Thymus (tissue), 11 donors: Measurements from ENCODE around the gene NDUFA5. TPM values are rescaled to one million over a fixed set of nuclear protein-coding genes. Genes with fewer than 3 reads are reported as not detected.
"Not testable (repeated sequence)": the region's sequence is repeated elsewhere in the genome, so short reads cannot be mapped to it uniquely, and the experiment has no call there.

Experiments
- DNase-seq, 9 donors: peaks; one replicate each; pipeline ENCODE4 v3.0.0-alpha.2; 2013; ENCODE audit warnings: low spot score in 9 of 9, low read depth in 6 of 9, missing footprints in 1 of 9
- H3K27ac ChIP-seq, 2 donors: one replicate each; pipeline ENCODE4 v1.5.1; 2013; ENCODE audit warnings: control low read depth in 1 of 2, low read depth in 1 of 2, low read length in 1 of 2, mild to moderate bottlenecking in 1 of 2, moderate library complexity in 1 of 2
- H3K27me3 ChIP-seq, 2 donors: one replicate each; pipeline ENCODE4 v1.5.1; 2013; ENCODE audit warnings: low read length in 1 of 2; ENCODE audit not compliant: control insufficient read depth in 2 of 2, insufficient read depth in 1 of 2
- H3K36me3 ChIP-seq, 2 donors: one replicate each; pipeline ENCODE4 v1.5.1; 2013; ENCODE audit warnings: low read length in 1 of 2, mild to moderate bottlenecking in 1 of 2, moderate library complexity in 1 of 2; ENCODE audit not compliant: control insufficient read depth in 2 of 2, insufficient read depth in 2 of 2
- H3K4me1 ChIP-seq, 2 donors: one replicate each; pipeline ENCODE4 v1.5.1; 2013; ENCODE audit warnings: low read length in 2 of 2; ENCODE audit not compliant: control insufficient read depth in 2 of 2, insufficient read depth in 2 of 2
- H3K4me3 ChIP-seq, 2 donors: one replicate each; pipeline ENCODE4 v1.5.1; 2013; ENCODE audit warnings: low read length in 2 of 2, control low read depth in 1 of 2, mild to moderate bottlenecking in 1 of 2
- H3K9me3 ChIP-seq, 2 donors: one replicate each; pipeline ENCODE4 v1.5.1; 2013; ENCODE audit warnings: low read length in 1 of 2, mild to moderate bottlenecking in 1 of 2; ENCODE audit not compliant: control insufficient read depth in 2 of 2, insufficient read depth in 1 of 2
- WGBS: extraction: QIAGEN DNeasy Blood & Tissue Kit; methylation state at CpG from one replicate; pipeline ENCODE4 v1.1.7; 2013; 5-methylcytosine and 5-hydroxymethylcytosine counted together
- polyA plus RNA-seq: library from polyadenylated mRNA; stranded (reverse); fragments of 200-250 nt; gene quantifications from one replicate; pipeline ENCODE4 v1.2.3, GENCODE V29; 2013
- total RNA-seq: library from RNA; stranded (reverse); fragments of 120-200 nt; gene quantifications from one replicate; pipeline ENCODE4 v1.2.4, GENCODE V29; 2013
- donor health status: healthy.

The NDUFA5 gene
- total and polyA plus RNA-seq, 2 donors: 73.5 to 146 TPM

DNA sequence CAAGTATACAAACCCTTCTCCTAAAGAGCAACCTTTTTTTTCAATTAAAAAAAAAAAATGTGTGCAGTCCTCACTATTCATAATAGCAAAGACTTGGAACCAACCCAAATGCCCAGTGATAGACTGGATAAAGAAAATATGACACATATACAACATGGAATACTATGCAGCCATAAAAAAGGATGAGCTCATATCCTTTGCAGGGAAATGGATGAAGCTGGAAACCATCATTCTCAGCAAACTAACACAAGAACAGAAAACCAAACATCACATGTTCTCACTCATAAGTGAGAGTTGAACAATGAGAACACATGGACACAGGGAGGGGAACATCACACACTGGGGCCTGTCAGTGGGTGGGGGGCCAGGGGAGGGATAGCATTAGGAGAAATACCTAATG is 5.5 kb downstream of the NDUFA5 start:
- H3K4me1 ChIP-seq, H3K4me3 ChIP-seq, H3K9me3 ChIP-seq, H3K27ac ChIP-seq, H3K27me3 ChIP-seq, DNase-seq: not testable (repeated sequence)
- peaks cover 8 to 30% of the 10 kb centered on the region in 2 donors for H3K36me3 ChIP-seq

GRCh38 chr7:123548406-123548805 is 9.2 kb downstream of the NDUFA5 start:
- no peak for DNase-seq
- Histone ChIP-seq H3K4me3 (no peak overlapping the region), H3K4me1 (no peaks in the 10 kb centered on the region), H3K9me3 (no peaks in the 10 kb centered on the region), H3K36me3 (peaks cover 8 to 32% of the 10 kb centered on the region in 2 donors), H3K27me3 (no peaks in the 10 kb centered on the region), H3K27ac (no peak overlapping the region)
- WGBS: 99% methylated on average over 1 of the region's 1 CpG

DNA sequence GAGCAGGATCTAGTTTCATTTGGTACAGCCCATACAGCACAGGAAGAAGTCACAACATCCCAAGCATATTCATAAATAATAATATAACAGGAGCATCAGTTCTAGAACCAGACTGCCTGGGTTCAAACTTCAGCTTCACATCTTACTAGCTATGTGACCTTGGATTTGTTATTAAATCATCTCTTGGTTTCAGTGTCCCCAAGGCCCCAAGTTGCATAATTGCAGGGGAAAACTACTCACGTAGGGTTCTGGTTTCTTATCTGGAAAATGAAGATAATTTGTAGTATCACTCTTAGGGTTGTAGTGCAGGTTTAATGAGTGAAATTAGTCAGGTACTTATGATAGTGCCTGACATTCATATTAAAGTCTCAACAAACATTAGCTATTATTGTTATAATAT is 17.7 kb downstream of the NDUFA5 start:
- no peak for DNase-seq
- 99% methylated on average over 1 of the region's 1 CpG for WGBS
- Histone ChIP-seq H3K27me3 (no peaks in the 10 kb centered on the region), H3K4me3 (no peak overlapping the region), H3K36me3 (peaks cover 0 to 3% of the 10 kb centered on the region in 2 donors), H3K4me1 (peaks cover 0 to 6% of the 10 kb centered on the region in 2 donors), H3K9me3 (no peaks in the 10 kb centered on the region), H3K27ac (no peak overlapping the region)

GRCh38 chr7:123538897-123539296 is 18.7 kb downstream of the NDUFA5 start:
- peaks cover 5 to 6% of the 10 kb centered on the region in 2 donors for H3K27me3 ChIP-seq
- H3K9me3 ChIP-seq: no peaks in the 10 kb centered on the region
- H3K27ac ChIP-seq: no peak overlapping the region
- DNase-seq: no peak
- H3K4me1 ChIP-seq: peaks cover 5 to 10% of the 10 kb centered on the region in 2 donors
- 96% methylated on average over 1 of the region's 1 CpG for WGBS
- no peak overlapping the region for H3K4me3 ChIP-seq
- H3K36me3 ChIP-seq: peaks cover 0 to 3% of the 10 kb centered on the region in 2 donors

- Histone ChIP-seq H3K36me3 (peaks cover 0 to 2% of the 10 kb centered on the region in 2 donors), H3K4me1 (peaks cover 5 to 10% of the 10 kb centered on the region in 2 donors), H3K9me3 (no peaks in the 10 kb centered on the region), H3K27me3 (peaks cover 9 to 12% of the 10 kb centered on the region in 2 donors), H3K4me3 (no peak overlapping the region), H3K27ac (no peak overlapping the region)
- DNase-seq: no peak
- WGBS: 78% methylated on average over 7 of the region's 7 CpGs
Observed at GRCh38 chr7:123538189-123538714, 19.4 kb downstream of the NDUFA5 start.

DNA sequence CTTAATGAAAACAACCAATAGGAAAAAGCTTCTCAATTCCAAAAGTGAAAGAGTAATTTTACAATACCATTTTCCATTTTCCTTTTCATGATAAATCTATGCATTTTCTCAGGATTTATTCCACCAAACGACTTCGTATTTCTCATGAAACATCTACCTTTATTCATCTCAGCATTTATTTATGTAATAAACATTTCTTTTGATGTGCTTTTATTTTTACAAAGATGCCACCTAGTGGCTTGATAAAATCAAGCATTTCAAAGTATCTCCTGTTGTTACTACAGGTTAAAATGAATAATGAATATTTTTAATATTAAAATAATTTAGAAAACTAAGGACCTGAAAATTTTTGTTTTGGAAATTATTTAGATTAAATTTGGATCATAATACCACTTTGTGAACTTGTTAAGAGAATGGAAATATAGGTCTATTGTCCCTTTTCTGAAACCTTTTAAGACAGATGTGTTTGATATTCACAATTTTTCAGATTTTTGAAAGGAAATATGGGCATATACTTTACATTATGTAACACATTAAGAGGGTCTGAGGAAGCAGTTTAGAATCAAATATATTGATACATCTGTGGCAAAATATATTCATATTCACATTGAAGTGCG is 20.5 kb downstream of the NDUFA5 start:
- Histone ChIP-seq H3K27ac (no peak overlapping the region), H3K4me1 (peaks cover 5 to 10% of the 10 kb centered on the region in 2 donors), H3K36me3 (no peaks in the 10 kb centered on the region), H3K27me3 (peaks cover 11 to 24% of the 10 kb centered on the region in 2 donors), H3K9me3 (no peaks in the 10 kb centered on the region), H3K4me3 (no peak overlapping the region)
- DNase-seq: peak in 1 of 9 donors; percentile 38
- 73% methylated on average over 3 of the region's 3 CpGs for WGBS

- H3K4me1 ChIP-seq: peaks cover 5 to 10% of the 10 kb centered on the region in 2 donors
- DNase-seq: no peak
- H3K36me3 ChIP-seq: no peaks in the 10 kb centered on the region
- H3K9me3 ChIP-seq: no peaks in the 10 kb centered on the region
- peak overlapping the region; percentile 68 to 74 for H3K4me3 ChIP-seq
- 95% methylated on average over 12 of the region's 12 CpGs for WGBS
- H3K27ac ChIP-seq: no peak overlapping the region
- peaks cover 14 to 30% of the 10 kb centered on the region in 2 donors for H3K27me3 ChIP-seq
Observed at GRCh38 chr7:123535517-123535916, 22.1 kb downstream of the NDUFA5 start.

DNA sequence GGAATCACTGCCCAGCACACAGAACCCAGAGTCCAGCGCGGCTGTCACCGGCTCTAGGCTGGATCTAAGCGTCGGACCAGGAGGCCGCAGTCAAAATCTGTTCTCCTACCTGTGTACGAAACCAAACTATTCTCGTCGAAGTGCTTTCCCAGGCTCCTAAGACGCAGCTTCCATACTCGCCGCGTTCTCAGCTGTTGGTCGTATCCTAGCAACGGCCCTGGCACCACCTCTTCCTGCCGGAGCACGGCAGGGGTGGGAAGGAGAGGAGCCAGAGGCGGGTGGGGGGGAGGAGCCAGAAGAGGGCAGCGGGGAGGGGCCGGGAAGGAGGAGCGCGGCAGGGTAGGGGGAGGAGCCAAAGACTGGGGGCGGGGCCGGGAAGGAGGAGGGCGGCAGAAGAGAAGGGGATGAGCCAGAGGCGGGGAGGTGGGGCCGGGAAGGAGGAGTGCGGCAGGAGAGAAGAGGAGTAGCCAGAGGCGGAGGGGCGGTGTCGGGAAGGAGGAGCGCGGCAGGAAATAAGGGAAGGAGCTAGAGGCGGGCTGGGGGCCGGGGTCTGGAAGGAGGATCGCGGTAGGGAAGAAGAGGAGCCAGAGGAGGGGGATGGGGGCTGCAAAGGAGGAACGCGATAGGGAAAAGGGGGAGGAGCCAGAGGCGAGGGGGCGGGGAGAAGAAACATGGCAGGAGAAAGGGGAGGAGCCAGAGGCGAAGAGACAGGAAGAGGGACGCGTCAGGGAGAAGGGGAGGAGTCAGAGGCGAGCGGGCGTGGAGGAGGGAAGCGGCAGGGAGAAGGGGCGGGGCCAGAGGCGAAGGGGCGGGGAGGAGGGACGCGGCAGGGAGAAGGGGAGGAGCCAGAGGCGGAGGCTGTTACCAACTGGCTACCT is 23.0 kb downstream of the NDUFA5 start, which contains the start of gene IQUB:
Gene IQUB (minus strand): TSS at position 213 of the 878 bp plus-strand sequence. CDS start 22,255 bp downstream, outside the sequence.
- H3K27ac ChIP-seq: peak within 1 kb of the TSS; percentile 77 to 80
- H3K27me3 ChIP-seq: peaks cover 14 to 34% of the 10 kb centered on the region in 2 donors
- peak within 1 kb of the TSS; percentile 68 to 74 for H3K4me3 ChIP-seq
- peaks cover 5 to 10% of the 10 kb centered on the region in 2 donors for H3K4me1 ChIP-seq
- H3K9me3 ChIP-seq: no peaks in the 10 kb centered on the region
- H3K36me3 ChIP-seq: no peaks in the 10 kb centered on the region
- peak; percentile 86 to 96 (median 91) for DNase-seq
- under 1% methylated on average over 54 of the region's 54 CpGs for WGBS

DNA sequence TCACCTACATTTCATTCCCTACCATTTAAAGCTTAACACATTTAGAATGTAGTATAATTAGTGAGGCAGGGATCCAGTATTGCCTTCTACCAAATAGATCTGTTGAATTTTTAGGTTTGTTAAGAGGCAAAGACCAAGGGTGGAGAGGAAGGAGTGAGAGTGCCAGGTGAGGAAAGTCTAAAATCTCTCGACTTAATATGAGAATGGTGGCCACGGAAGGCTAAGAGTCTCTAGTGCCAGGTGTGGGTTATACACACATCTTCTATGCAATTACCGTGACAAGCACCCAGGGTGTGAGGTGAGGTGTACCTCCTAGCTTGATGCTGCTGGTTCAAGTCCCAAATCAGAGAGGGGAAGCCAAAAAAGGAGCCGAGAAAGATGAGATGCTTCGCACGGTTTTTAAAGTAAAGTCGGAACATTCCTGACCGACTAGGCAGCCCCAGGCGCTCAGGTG is 23.7 kb downstream of the NDUFA5 start:
- Histone ChIP-seq H3K36me3 (no peaks in the 10 kb centered on the region), H3K4me3 (peak overlapping the region; percentile 50 to 68), H3K4me1 (peaks cover 5 to 10% of the 10 kb centered on the region in 2 donors), H3K27ac (no peak overlapping the region), H3K27me3 (peaks cover 14 to 34% of the 10 kb centered on the region in 2 donors), H3K9me3 (no peaks in the 10 kb centered on the region)
- WGBS: 7% methylated on average over 9 of the region's 9 CpGs
- DNase-seq: peak in 1 of 9 donors; percentile 10
